Muscle of leg (tissue), 11 donors: ENCODE measurements around the gene TTC28. TPM values are rescaled to one million over a fixed set of nuclear protein-coding genes. Genes with fewer than 3 reads are reported as not detected.

Experiments used
- DNase-seq: peaks from one replicate; pipeline ENCODE4 v3.0.0; 2013
- H3K27ac ChIP-seq: one replicate; pipeline ENCODE4 v1.5.1; 2013; ENCODE audit warnings: mild to moderate bottlenecking, low read length, control low read depth
- H3K27me3 ChIP-seq: one replicate; pipeline ENCODE4 v1.6.1; 2013; ENCODE audit warnings: low read length; ENCODE audit not compliant: control insufficient read depth, insufficient read depth
- H3K36me3 ChIP-seq: one replicate; pipeline ENCODE4 v1.6.1; 2013; ENCODE audit warnings: low read length; ENCODE audit not compliant: control insufficient read depth, insufficient read depth
- H3K4me1 ChIP-seq: one replicate; pipeline ENCODE4 v1.6.1; 2013; ENCODE audit warnings: low read length; ENCODE audit not compliant: control insufficient read depth, insufficient read depth
- H3K4me3 ChIP-seq: one replicate; pipeline ENCODE4 v1.5.1; 2013; ENCODE audit warnings: low read length, control low read depth
- H3K9me3 ChIP-seq: replicated peaks from 2 replicates; pipeline ENCODE4 v1.6.1; 2013; ENCODE audit warnings: low read depth, low read length; ENCODE audit not compliant: control insufficient read depth
- WGBS: methylation state at CpG from one replicate; pipeline ENCODE4 v1.1.5; 2013; ENCODE audit warnings: missing lambda C conversion rate; ENCODE audit not compliant: insufficient coverage; 5-methylcytosine and 5-hydroxymethylcytosine counted together
- polyA plus RNA-seq, 8 donors: library from polyadenylated mRNA; unstranded; fragments of 120-200 nt; gene quantifications; one replicate each; pipeline versions ENCODE4 v1.2.1 to v1.2.3, GENCODE V29; 2013; ENCODE audit warnings: inconsistent platforms in 1 of 8, low replicate concordance in 1 of 8; ENCODE audit not compliant: insufficient read length in 8 of 8, insufficient read depth in 1 of 8
- total RNA-seq: library from RNA; stranded (reverse); fragments of 120-200 nt; gene quantifications from one replicate; pipeline ENCODE4 v1.2.4, GENCODE V29; 2013

TTC28 gene
- total and polyA plus RNA-seq, 9 donors = 17.9 to 31.8 (median 24.9) TPM

DNA sequence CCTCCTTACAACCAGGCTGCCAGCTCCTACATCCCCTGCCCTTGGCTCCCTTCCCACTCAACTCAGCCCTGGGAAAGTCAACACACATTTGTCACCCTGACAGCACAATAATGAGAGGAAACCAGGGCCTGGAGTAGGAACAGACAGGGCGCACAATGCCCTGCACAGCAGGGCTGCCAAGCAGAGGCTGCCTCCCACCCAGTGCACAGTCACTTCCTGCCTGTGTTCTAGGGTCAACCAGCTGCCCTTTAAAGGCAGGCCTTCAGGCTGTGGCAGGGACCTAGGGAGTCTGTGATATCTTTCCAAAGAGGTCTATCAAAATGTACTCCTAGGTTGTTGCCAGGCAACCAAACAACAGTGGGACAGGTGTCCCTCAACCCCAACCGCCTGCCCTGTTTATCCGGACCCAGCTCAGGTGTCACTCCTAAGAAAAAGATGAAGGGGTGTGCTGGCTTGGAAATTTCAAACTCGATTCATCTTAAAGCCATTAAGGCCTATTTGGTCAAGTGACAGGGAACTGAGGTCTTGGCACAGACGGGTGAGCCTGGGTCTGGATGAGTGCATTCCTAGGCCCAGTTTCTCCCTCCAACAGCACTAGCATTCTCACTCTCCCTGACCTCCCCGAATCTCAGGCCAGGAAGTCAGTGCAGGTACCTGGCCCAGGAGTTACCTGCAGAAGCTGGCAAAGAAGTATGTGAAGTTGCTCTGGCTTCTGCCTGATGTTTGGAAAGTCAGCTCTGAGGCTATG is 650.3 kb downstream of the TTC28 start:
- Histone ChIP-seq H3K4me1 (peaks cover 85% of the 10 kb centered on the region), H3K9me3 (no peaks in the 10 kb centered on the region), H3K36me3 (peaks cover 16% of the 10 kb centered on the region), H3K27ac (peak overlapping the region; percentile 91), H3K4me3 (no peak overlapping the region), H3K27me3 (no peaks in the 10 kb centered on the region)
- DNase-seq = peak; percentile 65
- 80% methylated on average over 1 of the region's 6 CpGs for WGBS

DNA sequence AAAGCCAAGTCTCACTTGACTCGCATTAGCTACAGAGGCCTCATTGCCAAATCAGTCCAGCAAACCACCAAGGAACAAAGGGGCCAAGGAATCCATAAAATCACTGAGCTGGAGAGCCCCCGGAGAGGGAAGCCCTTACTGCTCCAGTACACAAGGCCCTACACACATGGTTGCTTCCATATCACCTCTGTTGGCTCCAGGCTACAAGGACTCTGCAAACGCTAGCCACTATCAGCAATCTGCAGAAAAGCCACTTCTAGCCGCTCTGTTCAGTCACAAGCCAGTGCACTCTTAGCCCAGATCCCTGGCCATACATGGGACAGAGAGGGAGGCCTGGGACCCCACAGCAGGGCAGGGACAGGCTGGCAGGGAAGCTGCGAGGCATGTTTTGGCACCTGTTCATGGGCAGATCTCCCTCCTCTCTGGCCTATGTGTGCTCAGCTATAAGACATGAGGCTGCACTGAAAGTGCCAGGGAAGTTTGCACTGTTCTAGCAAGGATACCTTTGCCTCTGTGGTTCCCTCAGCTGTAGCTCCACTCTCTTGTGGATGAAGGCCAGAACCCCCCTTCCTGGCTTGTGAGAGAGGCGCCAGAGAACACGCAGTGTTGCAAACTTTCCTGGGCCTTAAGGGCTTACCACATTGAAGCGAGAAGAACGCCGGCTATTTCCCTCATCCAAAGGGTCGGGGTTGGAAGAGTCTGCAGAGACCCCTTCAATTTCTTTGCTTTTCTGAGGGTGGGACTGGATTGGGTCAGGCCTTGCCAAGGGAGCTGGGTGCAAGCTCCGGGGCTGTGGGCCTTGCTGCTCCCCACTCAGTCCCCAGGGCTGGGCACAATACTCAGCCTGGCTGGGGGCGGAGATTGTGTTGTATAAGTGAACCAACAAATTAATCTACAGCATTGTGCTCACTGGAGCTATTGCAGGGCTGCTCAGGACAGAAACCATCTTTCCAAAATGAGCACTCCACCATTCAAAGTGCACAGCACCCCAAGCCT is 651.9 kb downstream of the TTC28 start:
- peak; percentile 85 for DNase-seq
- 45% methylated on average over 5 of the region's 13 CpGs for WGBS
- Histone ChIP-seq H3K9me3 (no peaks in the 10 kb centered on the region), H3K27me3 (no peaks in the 10 kb centered on the region), H3K36me3 (peaks cover 20% of the 10 kb centered on the region), H3K27ac (peak overlapping the region; percentile 91), H3K4me1 (peaks cover 78% of the 10 kb centered on the region), H3K4me3 (no peak overlapping the region)

DNA sequence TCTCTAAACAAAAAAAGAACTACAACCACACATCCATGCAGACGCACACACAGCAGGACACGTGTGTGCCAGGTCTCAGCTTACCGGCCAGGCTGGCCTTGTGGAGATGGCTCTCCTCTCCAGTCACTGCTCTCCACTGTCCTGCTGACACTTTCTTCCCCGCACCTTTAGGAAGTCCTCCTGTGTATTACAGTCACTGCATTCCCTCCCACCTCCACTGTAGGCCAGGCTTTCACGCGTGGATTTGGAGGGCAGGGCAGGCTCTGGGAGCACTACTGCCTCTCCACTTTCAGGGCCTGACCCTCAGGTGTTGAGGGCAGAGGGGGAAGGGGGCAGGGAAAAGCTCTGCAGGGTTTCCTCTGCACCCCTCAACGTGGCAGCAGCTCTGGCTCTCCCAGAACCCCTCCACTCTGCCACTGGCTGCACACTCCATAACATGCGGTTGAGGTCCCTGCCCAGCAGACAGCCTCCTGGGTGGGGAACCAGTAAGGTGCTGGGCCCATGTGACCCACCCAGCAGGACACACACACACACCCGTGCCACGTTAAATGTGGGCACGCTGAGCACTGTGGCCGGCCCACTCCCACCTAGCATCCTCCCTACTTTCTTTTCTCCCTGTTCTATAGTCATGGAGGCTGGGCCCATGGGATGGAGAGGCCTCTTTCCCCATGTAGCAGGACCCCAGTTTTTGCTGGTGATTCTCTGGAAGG is 653.6 kb downstream of the TTC28 start:
- H3K36me3 ChIP-seq = peaks cover 25% of the 10 kb centered on the region
- no peaks in the 10 kb centered on the region for H3K27me3 ChIP-seq
- H3K9me3 ChIP-seq = no peaks in the 10 kb centered on the region
- DNase-seq = no peak
- peaks cover 82% of the 10 kb centered on the region for H3K4me1 ChIP-seq
- H3K4me3 ChIP-seq = no peak overlapping the region
- peak overlapping the region; percentile 91 for H3K27ac ChIP-seq
- 86% methylated on average over 9 of the region's 12 CpGs for WGBS

DNA sequence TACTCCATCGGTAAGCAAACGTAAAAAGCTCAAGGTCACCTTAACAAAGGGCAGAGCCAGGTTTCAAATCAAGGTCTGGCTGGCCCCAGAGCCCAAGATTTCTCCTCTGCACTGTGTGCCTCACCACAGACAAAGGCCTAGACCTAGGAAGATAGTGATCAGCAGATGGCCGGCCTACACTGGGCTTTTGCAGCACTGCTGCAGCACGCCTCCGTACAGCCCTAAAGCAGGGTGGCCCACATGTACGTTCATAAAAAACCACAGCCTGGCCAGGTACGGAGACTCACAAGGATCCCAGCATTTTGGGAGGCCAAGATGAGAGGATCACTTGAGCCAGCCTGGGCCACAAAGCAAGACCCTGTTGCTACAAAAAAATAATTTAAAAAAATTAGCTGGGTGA is 654.3 kb downstream of the TTC28 start:
- Histone ChIP-seq H3K4me3 (no peak overlapping the region), H3K4me1 (peaks cover 82% of the 10 kb centered on the region), H3K9me3 (no peaks in the 10 kb centered on the region), H3K36me3 (peaks cover 25% of the 10 kb centered on the region), H3K27me3 (no peaks in the 10 kb centered on the region), H3K27ac (peak overlapping the region; percentile 71)
- no peak for DNase-seq
- 83% methylated on average over 6 of the region's 7 CpGs for WGBS

DNA sequence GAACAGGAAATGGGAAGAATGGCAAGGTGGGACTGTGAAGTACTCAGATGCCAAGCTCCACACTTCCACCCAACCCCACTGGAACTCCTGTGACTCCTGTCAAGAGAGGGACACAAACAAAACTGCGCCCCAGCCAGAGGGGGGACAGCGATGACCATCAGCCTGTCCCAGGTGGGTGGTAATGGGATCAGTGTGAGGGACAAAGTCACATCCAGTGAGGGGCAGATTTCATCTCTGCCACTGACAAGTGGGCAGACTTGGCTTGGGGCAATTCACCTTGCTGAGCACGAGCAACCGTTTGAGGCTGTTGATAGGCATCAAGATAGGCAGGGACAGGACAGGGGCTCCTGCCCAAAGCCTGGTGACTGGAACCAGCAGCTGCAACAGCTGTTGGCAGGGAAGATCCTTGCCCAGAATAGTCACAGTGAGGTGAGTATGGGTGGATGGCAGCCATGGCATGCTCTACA is 655.2 kb downstream of the TTC28 start:
- Histone ChIP-seq H3K27me3 (no peaks in the 10 kb centered on the region), H3K27ac (peak overlapping the region; percentile 71), H3K4me1 (peaks cover 82% of the 10 kb centered on the region), H3K9me3 (no peaks in the 10 kb centered on the region), H3K4me3 (no peak overlapping the region), H3K36me3 (peaks cover 28% of the 10 kb centered on the region)
- DNase-seq = peak; percentile 66
- WGBS = 100% methylated on average over 3 of the region's 4 CpGs

DNA sequence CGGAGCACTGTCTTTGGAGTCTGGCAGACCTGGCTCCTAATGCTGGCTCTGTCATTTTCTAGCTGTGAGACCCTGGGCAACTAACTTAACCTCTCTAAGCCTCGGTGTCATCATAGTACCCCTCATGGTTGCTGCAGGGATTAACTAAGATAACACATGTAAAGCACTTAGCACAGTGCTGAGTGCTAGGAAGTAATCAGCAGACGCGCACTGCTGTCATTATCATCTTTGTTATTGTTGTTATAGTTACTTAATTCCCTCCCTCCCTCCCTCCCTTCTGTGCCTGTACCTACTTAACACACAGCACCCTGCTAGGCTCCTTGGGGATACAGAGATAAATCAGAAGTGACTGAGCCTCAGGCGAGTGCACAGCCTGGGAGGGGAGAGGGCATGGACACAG is 655.9 kb downstream of the TTC28 start:
- Histone ChIP-seq H3K4me1 (peaks cover 75% of the 10 kb centered on the region), H3K9me3 (no peaks in the 10 kb centered on the region), H3K27me3 (no peaks in the 10 kb centered on the region), H3K36me3 (peaks cover 22% of the 10 kb centered on the region), H3K4me3 (no peak overlapping the region), H3K27ac (no peak overlapping the region)
- DNase-seq = no peak
- WGBS = 100% methylated on average over 1 of the region's 5 CpGs

DNA sequence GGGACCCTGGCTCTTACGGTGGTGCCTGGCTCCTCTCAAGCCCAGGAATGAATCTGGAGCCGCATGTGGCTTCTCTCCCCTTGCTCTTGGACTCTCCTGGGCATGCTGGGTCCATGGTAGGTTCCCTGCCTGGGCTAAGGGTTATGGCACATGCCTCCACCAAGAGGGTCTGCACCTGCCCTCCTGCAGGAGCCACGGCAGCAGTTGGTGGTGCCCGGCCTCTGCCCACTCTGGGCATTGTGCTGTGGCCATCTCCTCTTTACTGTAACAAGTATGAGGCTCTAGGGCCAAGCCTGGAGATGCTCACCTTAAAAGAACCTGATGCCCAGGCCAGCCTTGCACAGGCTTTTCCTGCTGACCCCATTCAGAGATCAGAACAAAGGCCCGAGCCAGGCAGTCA is 656.6 kb downstream of the TTC28 start:
- H3K36me3 ChIP-seq = peaks cover 23% of the 10 kb centered on the region
- 87% methylated on average over 4 of the region's 5 CpGs for WGBS
- no peaks in the 10 kb centered on the region for H3K9me3 ChIP-seq
- H3K27me3 ChIP-seq = no peaks in the 10 kb centered on the region
- H3K4me3 ChIP-seq = no peak overlapping the region
- no peak for DNase-seq
- H3K4me1 ChIP-seq = peaks cover 72% of the 10 kb centered on the region
- H3K27ac ChIP-seq = no peak overlapping the region

DNA sequence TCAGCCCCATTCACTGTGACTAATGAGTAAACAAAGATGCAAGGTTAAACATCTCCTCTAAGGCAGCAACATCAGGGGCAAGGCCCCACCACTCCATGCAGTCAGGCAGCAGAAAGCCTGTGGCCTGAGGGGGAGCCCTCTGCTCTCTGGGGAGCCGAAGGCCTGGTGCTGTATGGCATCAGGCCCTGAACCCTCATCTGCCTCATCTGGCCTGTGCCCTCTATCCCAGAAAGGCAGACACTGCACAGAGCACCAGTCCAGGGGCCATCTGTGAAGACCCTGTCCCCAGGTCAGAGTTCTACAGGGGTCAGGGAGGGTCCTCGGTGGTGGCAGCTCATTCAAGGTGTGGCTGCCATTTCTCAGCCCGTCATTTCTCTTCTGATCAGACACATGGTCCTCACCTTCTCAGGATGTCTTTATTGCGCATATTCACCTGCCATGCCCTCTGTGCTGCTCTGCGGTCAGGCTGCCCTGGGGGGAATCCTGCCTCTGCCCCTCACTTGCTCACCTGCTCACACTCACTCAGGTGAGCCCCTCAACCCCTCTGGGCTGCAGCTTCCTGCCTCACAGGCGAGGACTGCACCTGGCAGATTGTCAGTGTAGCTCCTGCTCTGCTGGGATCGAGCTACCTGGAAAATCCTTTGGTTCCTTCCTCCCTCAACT is 657.5 kb downstream of the TTC28 start:
- Histone ChIP-seq H3K36me3 (peaks cover 25% of the 10 kb centered on the region), H3K27me3 (no peaks in the 10 kb centered on the region), H3K27ac (no peak overlapping the region), H3K4me1 (peaks cover 63% of the 10 kb centered on the region), H3K4me3 (no peak overlapping the region), H3K9me3 (no peaks in the 10 kb centered on the region)
- 87% methylated on average over 6 of the region's 7 CpGs for WGBS
- DNase-seq = no peak

DNA sequence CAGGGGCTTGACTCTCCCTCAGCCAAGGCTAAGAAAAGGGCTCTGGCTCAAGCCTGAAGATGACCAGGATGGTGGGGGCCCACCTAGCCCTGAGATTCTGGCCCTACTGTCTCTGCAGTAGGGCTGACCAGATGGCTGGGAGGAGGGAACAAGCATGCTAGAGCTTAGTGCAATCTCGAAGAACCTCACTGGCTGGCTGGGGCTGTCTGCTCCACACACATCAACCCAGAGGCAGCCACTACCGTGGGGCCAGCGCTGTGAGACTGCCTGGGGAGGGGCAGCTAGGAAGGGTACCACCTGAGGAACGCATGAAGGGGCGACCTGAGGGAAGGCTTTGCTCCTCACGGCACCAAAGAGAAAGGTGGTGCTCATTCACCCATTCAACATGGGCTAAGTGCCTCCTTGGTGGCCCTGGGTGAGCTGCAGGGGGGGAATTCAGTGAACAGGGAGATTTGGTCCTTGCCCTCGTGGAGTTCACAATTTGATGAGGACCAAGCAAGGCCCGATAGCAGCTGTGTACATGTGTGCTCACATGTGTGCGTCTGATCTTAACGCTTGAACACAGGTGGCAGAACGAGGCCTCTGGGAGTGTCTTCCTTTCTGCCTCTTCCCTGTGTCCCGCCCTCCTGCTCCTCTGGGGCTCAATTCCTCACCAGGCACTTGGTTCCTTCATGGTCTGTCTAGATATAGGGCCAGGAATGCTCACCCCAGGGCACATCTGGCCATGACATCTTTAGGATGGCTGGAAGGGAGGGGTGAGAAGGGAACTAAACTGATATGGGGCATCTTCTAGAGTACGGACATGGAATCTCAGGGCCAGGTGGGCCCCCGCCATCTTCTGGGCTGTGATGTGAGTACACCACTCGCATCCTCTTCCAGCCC is 658.3 kb downstream of the TTC28 start:
- Histone ChIP-seq H3K4me1 (peaks cover 61% of the 10 kb centered on the region), H3K9me3 (no peaks in the 10 kb centered on the region), H3K27ac (peak overlapping the region; percentile 66), H3K4me3 (no peak overlapping the region), H3K27me3 (no peaks in the 10 kb centered on the region), H3K36me3 (peaks cover 24% of the 10 kb centered on the region)
- WGBS = 66% methylated on average over 9 of the region's 15 CpGs
- peak; percentile 42 for DNase-seq
